ENCODE data around the gene DCUN1D2.
"Not testable (repeated sequence)": the region's sequence is repeated elsewhere in the genome, so short reads cannot be mapped to it uniquely, and the experiment has no call there.

Gene DCUN1D2

GRCh38 chr13:113490496-113491417 lies at the start of gene DCUN1D2:
Gene DCUN1D2 (minus strand): TSS chr13:113490711. CDS start chr13:113490669, 42 bp downstream.
- peak; percentile 85 to 89 for DNase-seq

GRCh38 chr13:113539822-113540221 lies 49.3 kb upstream of the DCUN1D2 start:
- DNase-seq, result no peak

- no peak for DNase-seq
Measured at GRCh38 chr13:113539176-113539575, 48.7 kb upstream of the DCUN1D2 start.

GRCh38 chr13:113538689-113539058 lies 48.2 kb upstream of the DCUN1D2 start:
- no peak for DNase-seq

GRCh38 chr13:113537909-113538688 lies 47.6 kb upstream of the DCUN1D2 start:
- DNase-seq, result no peak

GRCh38 chr13:113537205-113537604 lies 46.7 kb upstream of the DCUN1D2 start:
- DNase-seq, result no peak

GRCh38 chr13:113536461-113537110 lies 46.1 kb upstream of the DCUN1D2 start:
- no peak for DNase-seq

- DNase-seq, result peak; percentile 19 to 44
Measured at GRCh38 chr13:113535381-113535781, 44.9 kb upstream of the DCUN1D2 start.

- no peak for DNase-seq
Measured at GRCh38 chr13:113534236-113534860, 43.8 kb upstream of the DCUN1D2 start.

GRCh38 chr13:113533161-113533840 lies 42.8 kb upstream of the DCUN1D2 start:
- no peak for DNase-seq

GRCh38 chr13:113532156-113532806 lies 41.8 kb upstream of the DCUN1D2 start:
- DNase-seq, result no peak

- DNase-seq, result no peak
Measured at GRCh38 chr13:113531041-113531873, 40.7 kb upstream of the DCUN1D2 start.

GRCh38 chr13:113528813-113529180 lies 38.3 kb upstream of the DCUN1D2 start:
- no peak for DNase-seq

GRCh38 chr13:113528101-113528812 lies 37.7 kb upstream of the DCUN1D2 start:
- DNase-seq, result no peak

GRCh38 chr13:113527272-113527958 lies 36.9 kb upstream of the DCUN1D2 start:
- no peak for DNase-seq

- peak; percentile 67 to 68 for DNase-seq
Measured at GRCh38 chr13:113526466-113527220, 36.1 kb upstream of the DCUN1D2 start.

GRCh38 chr13:113522438-113522837 lies 31.9 kb upstream of the DCUN1D2 start:
- DNase-seq, result not testable (repeated sequence)

GRCh38 chr13:113520571-113520970 lies 30.1 kb upstream of the DCUN1D2 start:
- DNase-seq, result no peak

GRCh38 chr13:113519556-113519955 lies 29.0 kb upstream of the DCUN1D2 start:
- no peak for DNase-seq

All from NCI-H2081 (cell line).